IPS-18a (cell line): ENCODE results near the gene RANBP3.
A peak's percentile ranks its signal among the peaks of the same experiment; 100 is the strongest.
"Not testable (repeated sequence)": the region's sequence is repeated elsewhere in the genome, so short reads cannot be mapped to it uniquely, and the experiment has no call there.

Source experiments
- H3K27ac ChIP-seq: one replicate; pipeline ENCODE4 v1.5.1; 2013; ENCODE audit warnings: low read length
- H3K27me3 ChIP-seq: one replicate; pipeline ENCODE4 v1.6.1; 2013; ENCODE audit warnings: mild to moderate bottlenecking, low read length; ENCODE audit not compliant: control insufficient read depth, insufficient read depth
- H3K36me3 ChIP-seq: one replicate; pipeline ENCODE4 v1.6.1; 2013; ENCODE audit warnings: low read depth, low read length; ENCODE audit not compliant: control insufficient read depth
- H3K4me1 ChIP-seq: one replicate; pipeline ENCODE4 v1.6.1; 2013; ENCODE audit warnings: low read depth, low read length; ENCODE audit not compliant: control insufficient read depth
- H3K4me3 ChIP-seq: one replicate; pipeline ENCODE4 v1.5.1; 2013; ENCODE audit warnings: low read length
- H3K9ac ChIP-seq: one replicate; pipeline ENCODE4 v1.6.1; 2013; ENCODE audit warnings: mild to moderate bottlenecking, low read length, moderate library complexity
- H3K9me3 ChIP-seq: one replicate; pipeline ENCODE4 v1.6.1; 2013; ENCODE audit warnings: low read depth, low read length; ENCODE audit not compliant: control insufficient read depth

Gene RANBP3

GRCh38 chr19:5977785-5978605, at the start of gene RANBP3:
RANBP3 (minus strand) TSS chr19:5978140; CDS start chr19:5978082, 58 bp downstream.
- peak within 1 kb of the TSS; percentile 86 for H3K9ac ChIP-seq
- no peaks in the 10 kb centered on the region for H3K9me3 ChIP-seq
- H3K27ac ChIP-seq, result peak within 1 kb of the TSS; percentile 85
- peaks cover 4% of the 10 kb centered on the region for H3K4me1 ChIP-seq
- peak within 1 kb of the TSS; percentile 88 for H3K4me3 ChIP-seq
- H3K36me3 ChIP-seq, result peaks cover 16% of the 10 kb centered on the region
- no peaks in the 10 kb centered on the region for H3K27me3 ChIP-seq

- Histone ChIP-seq H3K27me3 (peaks cover 5% of the 10 kb centered on the region), H3K27ac (no peak overlapping the region), H3K4me1 (no peaks in the 10 kb centered on the region), H3K4me3 (no peak overlapping the region), H3K9me3 (no peaks in the 10 kb centered on the region), H3K9ac (no peak overlapping the region), H3K36me3 (no peaks in the 10 kb centered on the region)
Observed at GRCh38 chr19:6026390-6027227, 48.7 kb upstream of the RANBP3 start.

- not testable (repeated sequence) for H3K4me1 ChIP-seq, H3K9ac ChIP-seq, H3K9me3 ChIP-seq, H3K27ac ChIP-seq, H3K4me3 ChIP-seq, H3K36me3 ChIP-seq, H3K27me3 ChIP-seq
Observed at GRCh38 chr19:6024756-6025155, 46.8 kb upstream of the RANBP3 start.

- Histone ChIP-seq H3K9ac (no peak overlapping the region), H3K4me1 (no peaks in the 10 kb centered on the region)
Observed at GRCh38 chr19:6023936-6024335, 46.0 kb upstream of the RANBP3 start.

GRCh38 chr19:6023085-6023682, 45.2 kb upstream of the RANBP3 start:
- Histone ChIP-seq H3K4me3 (no peak overlapping the region), H3K27ac (no peak overlapping the region), H3K36me3 (no peaks in the 10 kb centered on the region), H3K4me1 (no peaks in the 10 kb centered on the region), H3K9ac (no peak overlapping the region), H3K9me3 (no peaks in the 10 kb centered on the region), H3K27me3 (peaks cover 5% of the 10 kb centered on the region)

More at GRCh38 chr19:6023936-6024335, 46.0 kb upstream of the RANBP3 start:
- Histone ChIP-seq H3K27me3 (peaks cover 5% of the 10 kb centered on the region), H3K27ac (no peak overlapping the region), H3K9me3 (no peaks in the 10 kb centered on the region), H3K4me3 (no peak overlapping the region), H3K36me3 (no peaks in the 10 kb centered on the region)

GRCh38 chr19:6022570-6023064, 44.7 kb upstream of the RANBP3 start:
- Histone ChIP-seq H3K36me3 (no peaks in the 10 kb centered on the region), H3K27ac (no peak overlapping the region), H3K9me3 (no peaks in the 10 kb centered on the region), H3K4me1 (no peaks in the 10 kb centered on the region), H3K9ac (no peak overlapping the region), H3K4me3 (no peak overlapping the region), H3K27me3 (peaks cover 5% of the 10 kb centered on the region)

- no peak overlapping the region for H3K4me3 ChIP-seq
- H3K27me3 ChIP-seq, result peaks cover 5% of the 10 kb centered on the region
- no peaks in the 10 kb centered on the region for H3K4me1 ChIP-seq
- no peak overlapping the region for H3K9ac ChIP-seq
- H3K9me3 ChIP-seq, result no peaks in the 10 kb centered on the region
- H3K27ac ChIP-seq, result no peak overlapping the region
- no peaks in the 10 kb centered on the region for H3K36me3 ChIP-seq
Observed at GRCh38 chr19:6021878-6022569, 44.1 kb upstream of the RANBP3 start.

- H3K36me3 ChIP-seq, result no peaks in the 10 kb centered on the region
- H3K4me3 ChIP-seq, result no peak overlapping the region
- no peaks in the 10 kb centered on the region for H3K9me3 ChIP-seq
- H3K27ac ChIP-seq, result no peak overlapping the region
- H3K9ac ChIP-seq, result no peak overlapping the region
- no peaks in the 10 kb centered on the region for H3K4me1 ChIP-seq
- H3K27me3 ChIP-seq, result peaks cover 5% of the 10 kb centered on the region
Observed at GRCh38 chr19:6020972-6021805, 43.2 kb upstream of the RANBP3 start.

- H3K4me3 ChIP-seq, result no peak overlapping the region
- H3K27ac ChIP-seq, result no peak overlapping the region
- H3K4me1 ChIP-seq, result no peaks in the 10 kb centered on the region
- H3K9me3 ChIP-seq, result no peaks in the 10 kb centered on the region
- H3K36me3 ChIP-seq, result no peaks in the 10 kb centered on the region
- no peak overlapping the region for H3K9ac ChIP-seq
- H3K27me3 ChIP-seq, result peaks cover 5% of the 10 kb centered on the region
Observed at GRCh38 chr19:6020166-6020882, 42.4 kb upstream of the RANBP3 start.

GRCh38 chr19:6018786-6019185, 40.8 kb upstream of the RANBP3 start:
- Histone ChIP-seq H3K9ac (no peak overlapping the region), H3K36me3 (no peaks in the 10 kb centered on the region), H3K27ac (no peak overlapping the region), H3K27me3 (peaks cover 5% of the 10 kb centered on the region), H3K4me1 (no peaks in the 10 kb centered on the region), H3K4me3 (no peak overlapping the region), H3K9me3 (no peaks in the 10 kb centered on the region)
